Astrocyte of the cerebellum (primary cell): ENCODE measurements around the gene CBX7.

Experiments used
- DNase-seq: peaks from one replicate; pipeline ENCODE4 v3.0.0-alpha.2; 2011; ENCODE audit warnings: low read depth
- H3K4me3 ChIP-seq: 2 replicates; pipeline ENCODE4 v1.5.1; 2011; ENCODE audit warnings: mild to moderate bottlenecking, low read depth, low read length, moderate library complexity
- CTCF ChIP-seq: IDR thresholded peaks from 2 replicates; pipeline ENCODE4 v1.5.1; 2012; ENCODE audit warnings: low read length, low read depth, moderate library complexity, mild to moderate bottlenecking; ENCODE audit errors: missing control alignments
- in situ Hi-C: cut with HindIII; loops from 2 replicates; pipeline ENCODE4 v1.10.0; 2017; ENCODE audit warnings: low sequenced_read_pairs

CBX7 gene

GRCh38 chr22:39146256-39147101 is 6.0 kb downstream of the CBX7 start:
- no peak for TF ChIP-seq CTCF
- in situ Hi-C loops: no loop called here
- peak overlapping the region; percentile 90 for H3K4me3 ChIP-seq
- no peak for DNase-seq

- in situ Hi-C loops: no loop called here
- peak overlapping the region; percentile 90 for H3K4me3 ChIP-seq
- no peak for DNase-seq
- TF ChIP-seq CTCF: no peak
Observed at GRCh38 chr22:39144101-39144767, 8.2 kb downstream of the CBX7 start.

- DNase-seq: no peak
- H3K4me3 ChIP-seq: no peak overlapping the region
- in situ Hi-C loops: no loop called here
- no peak for TF ChIP-seq CTCF
Observed at GRCh38 chr22:39142088-39142680, 10.3 kb downstream of the CBX7 start.

- no peak for TF ChIP-seq CTCF
- DNase-seq: no peak
- in situ Hi-C loops: no loop called here
Observed at GRCh38 chr22:39139933-39140332, 12.5 kb downstream of the CBX7 start.

GRCh38 chr22:39138357-39138997 is 14.0 kb downstream of the CBX7 start:
- in situ Hi-C loops: no loop called here
- DNase-seq: no peak
- TF ChIP-seq CTCF: no peak
- no peak overlapping the region for H3K4me3 ChIP-seq

More at GRCh38 chr22:39139933-39140332, 12.5 kb downstream of the CBX7 start:
- H3K4me3 ChIP-seq: no peak overlapping the region

- in situ Hi-C loops: no loop called here
- DNase-seq: no peak
Observed at GRCh38 chr22:39136317-39136716, 16.2 kb downstream of the CBX7 start.

More at GRCh38 chr22:39136317-39136716, 16.2 kb downstream of the CBX7 start:
- no peak overlapping the region for H3K4me3 ChIP-seq
- TF ChIP-seq CTCF: no peak
